ENCODE measurements around the gene KAT6B.

KAT6B gene

GRCh38 chr10:75074711-75075445 lies 248.5 kb downstream of the KAT6B start:
- DNase-seq, result no peak

- DNase-seq, result no peak
Observed at GRCh38 chr10:75076348-75076747, 249.9 kb downstream of the KAT6B start.

- DNase-seq, result peak; percentile 11
Observed at GRCh38 chr10:75079436-75080083, 253.2 kb downstream of the KAT6B start.

- DNase-seq, result no peak
Observed at GRCh38 chr10:75080554-75080953, 254.2 kb downstream of the KAT6B start.

- no peak for DNase-seq
Observed at GRCh38 chr10:75081379-75081778, 255.0 kb downstream of the KAT6B start.

All from NCI-H69 (cell line).